Left colon (tissue), 2 donors: Measurements from ENCODE around the gene PDZD8. TPM values are rescaled to one million over a fixed set of nuclear protein-coding genes. Genes with fewer than 3 reads are reported as not detected.

Experiments used
- ATAC-seq: fragments of 200-7000 bp; cut with Tn5 transposase; one replicate; pipeline ENCODE4 v1.9.1; 2020; ENCODE audit warnings: mild to moderate bottlenecking, moderate library complexity
- DNase-seq, 2 donors: peaks; one replicate each; pipeline ENCODE4 v3.0.0-alpha.2; 2020
- intact Hi-C, 2 donors: fragments of 100-400 bp; cut with DNase I in 1 of 2; cut with micrococcal nuclease in 1 of 2; formaldehyde crosslinking; loops; one replicate each; pipeline versions ENCODE4 v1.11.2 to v1.14.0; 2022; cut with DNase I, micrococcal nuclease
- total RNA-seq, 2 donors: library from RNA; stranded (reverse); fragmentation: NEBNext Ultra II Directional; extraction: Animal tissue kit (Norgen Biotek cat#: 25700); gene quantifications; one replicate each; pipeline ENCODE4 v1.2.1, GENCODE V29; 2021
- donor health status: DM: no; HTN: no; CAD: no.
- donor health status: DM: yes; HTN: yes; CAD: no.

Gene PDZD8
- total RNA-seq, 2 donors from 2014 or later, result 61.3 to 78.5 TPM

DNA sequence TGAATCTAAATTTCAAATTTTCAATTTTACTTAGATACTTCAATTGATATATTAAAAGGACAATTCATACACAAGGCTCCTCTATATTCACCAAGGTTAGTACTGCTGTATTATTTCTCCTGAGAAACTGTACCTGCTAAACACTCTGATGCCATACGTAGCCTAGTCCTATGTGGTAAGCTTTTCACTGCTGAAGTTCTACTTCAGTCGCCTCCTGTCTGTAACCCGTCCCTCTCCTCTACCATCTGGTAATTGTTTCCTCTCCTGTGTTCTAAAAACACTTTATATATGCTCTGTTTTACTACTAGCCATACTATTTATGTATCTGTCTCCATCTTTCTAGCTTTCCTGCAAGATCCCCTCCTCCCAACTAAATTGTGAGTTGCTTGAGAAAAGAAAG, 20.2 kb downstream of the PDZD8 start:
- intact Hi-C loops, result no loop called here
- peak; percentile 60 for ATAC-seq

DNA sequence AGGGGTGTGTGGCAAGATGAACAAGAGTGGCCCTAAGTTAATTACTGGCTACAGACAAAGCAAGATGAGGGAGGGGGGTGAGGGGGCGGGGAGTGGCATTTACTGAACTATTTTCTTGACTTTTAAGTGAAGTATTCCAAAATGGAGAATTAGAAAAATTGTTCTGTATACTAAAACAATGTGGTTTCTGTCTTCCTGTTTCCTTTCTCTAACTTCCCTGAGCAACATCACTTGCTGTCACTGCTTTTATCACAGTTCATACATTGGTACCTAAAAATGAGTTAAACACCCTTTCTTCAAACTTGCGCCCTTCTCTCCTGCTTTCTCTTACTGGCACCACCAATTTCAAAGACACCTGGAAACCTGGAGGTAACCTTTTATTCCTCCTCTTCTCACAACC, 21.6 kb downstream of the PDZD8 start:
- no peak for DNase-seq
- intact Hi-C loops, result no loop called here
- no peak for ATAC-seq

More for the DNA sequence above, 20.2 kb downstream of the PDZD8 start:
- no peak for DNase-seq

GRCh38 chr10:117352724-117353123, 22.5 kb downstream of the PDZD8 start:
- intact Hi-C loops, result no loop called here
- DNase-seq (no peak), ATAC-seq (no peak)

DNA sequence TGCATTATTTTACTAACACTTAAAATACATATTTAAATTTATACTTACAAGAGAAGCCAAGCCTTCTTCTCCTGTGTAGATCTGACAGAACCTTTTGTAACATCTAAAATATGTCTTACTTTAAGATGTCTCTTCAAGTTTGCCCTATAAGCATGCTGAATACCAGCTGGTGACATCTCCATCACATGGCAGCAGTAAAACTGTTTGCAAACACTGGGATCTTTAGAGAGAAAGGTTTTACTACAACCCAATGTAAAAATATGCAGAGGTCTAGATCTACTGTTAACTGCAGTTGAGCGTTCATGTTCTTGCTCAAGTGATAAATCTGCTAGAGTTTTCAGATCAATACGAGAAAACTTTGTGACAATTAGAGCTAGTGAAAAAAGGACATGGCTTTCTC, 23.2 kb downstream of the PDZD8 start:
- ATAC-seq (no peak), DNase-seq (no peak)
- intact Hi-C loops, result no loop called here

DNA sequence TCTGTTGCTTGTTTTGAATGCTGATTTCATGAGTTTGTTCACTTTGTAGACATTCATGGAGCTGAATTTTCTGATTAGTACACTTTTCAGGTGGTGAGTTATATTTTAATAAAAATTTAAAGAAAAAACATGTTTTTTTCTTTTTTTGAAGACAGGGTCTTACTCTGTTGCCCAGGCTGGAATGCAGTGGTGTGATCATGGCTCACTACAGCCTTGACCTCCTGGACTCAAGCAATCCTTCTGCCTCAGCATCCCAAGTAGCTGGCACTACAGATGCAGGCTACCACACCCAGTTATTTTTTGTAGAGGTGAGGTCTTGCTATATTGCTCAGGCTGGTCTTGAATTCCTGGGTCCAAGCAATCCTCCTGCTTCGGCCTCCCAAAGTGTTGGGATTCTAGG, 23.7 kb downstream of the PDZD8 start:
- intact Hi-C loops, result no loop called here
- ATAC-seq (no peak), DNase-seq (no peak)

DNA sequence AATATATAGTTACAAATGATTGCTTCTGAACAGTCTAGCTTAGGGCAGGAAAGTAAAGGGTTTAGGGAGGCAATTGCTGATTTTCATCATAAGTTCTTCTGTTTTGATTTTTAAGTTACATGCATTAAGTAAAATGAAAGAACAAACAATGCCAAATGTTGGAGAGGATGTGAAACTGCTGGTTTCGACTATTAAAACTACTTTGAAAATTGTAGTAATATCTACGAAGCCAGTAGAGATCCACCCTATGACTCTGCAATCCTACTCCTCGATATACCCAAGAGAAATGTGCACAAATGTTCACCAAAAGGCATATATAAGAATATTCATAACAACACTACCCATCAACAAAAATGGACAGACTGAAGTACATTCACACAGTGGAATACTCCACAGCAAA, 24.3 kb downstream of the PDZD8 start:
- DNase-seq (no peak), ATAC-seq (no peak)
- intact Hi-C loops, result no loop called here

DNA sequence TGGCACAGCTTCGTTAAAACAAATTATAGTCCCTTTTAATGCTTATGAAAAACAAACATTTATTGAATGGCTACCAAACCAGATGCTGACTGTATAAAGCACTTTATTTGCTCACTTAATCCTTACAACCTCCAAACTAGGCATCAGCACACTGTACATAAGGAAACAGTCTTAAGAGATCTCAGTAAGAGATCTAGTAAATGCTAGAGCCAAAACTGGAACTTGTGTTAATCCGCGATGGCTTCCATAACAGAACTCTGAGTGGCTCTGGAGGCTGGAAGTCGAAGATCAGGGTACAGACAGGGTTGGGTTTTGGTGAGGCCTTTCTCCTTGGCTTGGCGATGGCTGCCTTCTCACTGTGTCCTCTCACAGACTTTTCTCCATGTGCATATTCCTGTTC, 27.0 kb downstream of the PDZD8 start:
- no peak for DNase-seq
- ATAC-seq, result peak; percentile 63
- intact Hi-C loops, result no loop called here

DNA sequence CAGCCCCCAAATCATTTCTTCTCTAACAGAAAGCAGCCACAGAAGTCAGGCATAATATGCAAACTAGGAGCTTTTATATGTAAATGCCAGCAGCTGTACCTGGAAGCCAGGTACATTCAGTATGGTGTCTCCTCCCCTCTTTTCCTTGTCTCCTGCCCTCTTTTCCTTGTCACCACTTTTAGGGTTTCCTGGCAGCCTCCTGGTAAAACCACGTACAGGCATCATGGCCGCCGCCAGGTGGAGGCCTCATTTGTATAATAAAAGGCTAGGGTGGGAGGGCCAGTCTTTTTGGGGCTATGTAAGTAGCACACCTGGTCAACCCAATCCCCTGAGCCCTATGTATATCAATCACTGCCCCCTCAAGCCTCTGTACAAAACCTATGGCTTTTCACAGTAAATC, 28.7 kb downstream of the PDZD8 start:
- DNase-seq (no peak), ATAC-seq (peak; percentile 47)
- intact Hi-C loops, result no loop called here

- ATAC-seq, result peak; percentile 56
- DNase-seq, result no peak
- intact Hi-C loops, result no loop called here
Measured at GRCh38 chr10:117345143-117345542, 30.1 kb downstream of the PDZD8 start.

DNA sequence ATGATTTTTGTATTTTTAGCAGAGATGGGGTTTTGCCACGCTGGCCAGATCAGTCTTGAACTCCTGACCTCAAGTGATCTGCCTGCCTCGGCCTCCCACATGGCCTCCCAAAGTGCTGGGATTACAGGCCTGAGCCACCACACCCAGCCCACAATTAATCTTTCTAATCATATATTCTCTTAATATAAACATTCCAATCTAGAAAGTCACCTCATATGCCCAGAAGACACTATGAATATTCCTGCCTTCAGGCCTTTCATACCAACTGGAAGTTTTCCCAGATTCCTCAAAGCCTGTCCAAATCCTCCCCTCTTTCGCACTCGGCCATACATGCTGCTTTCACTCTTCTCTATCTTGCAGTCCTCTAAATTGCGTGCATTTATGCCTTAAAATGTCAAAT, 32.6 kb downstream of the PDZD8 start:
- intact Hi-C loops, result no loop called here
- ATAC-seq, result no peak
- DNase-seq, result no peak

DNA sequence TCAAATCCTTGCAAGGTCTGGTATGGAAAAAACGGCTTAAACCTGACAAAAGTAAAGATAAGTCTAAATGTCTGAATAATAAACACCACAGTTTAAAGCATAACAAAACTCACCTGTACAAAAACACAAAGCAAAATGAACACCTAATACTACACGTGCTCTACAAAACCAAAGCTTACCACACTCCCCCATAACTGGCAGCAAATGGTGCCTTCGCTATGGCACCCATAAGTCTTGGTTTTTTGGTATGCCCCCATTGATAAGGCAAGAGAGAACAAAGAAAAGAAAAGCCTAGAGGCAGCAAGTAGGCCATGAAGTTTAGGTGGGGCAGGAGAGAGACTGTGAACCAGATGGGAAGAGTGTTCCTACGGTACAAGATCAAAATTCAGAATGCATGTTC, 34.2 kb downstream of the PDZD8 start:
- intact Hi-C loops, result no loop called here
- no peak for DNase-seq
- no peak for ATAC-seq

DNA sequence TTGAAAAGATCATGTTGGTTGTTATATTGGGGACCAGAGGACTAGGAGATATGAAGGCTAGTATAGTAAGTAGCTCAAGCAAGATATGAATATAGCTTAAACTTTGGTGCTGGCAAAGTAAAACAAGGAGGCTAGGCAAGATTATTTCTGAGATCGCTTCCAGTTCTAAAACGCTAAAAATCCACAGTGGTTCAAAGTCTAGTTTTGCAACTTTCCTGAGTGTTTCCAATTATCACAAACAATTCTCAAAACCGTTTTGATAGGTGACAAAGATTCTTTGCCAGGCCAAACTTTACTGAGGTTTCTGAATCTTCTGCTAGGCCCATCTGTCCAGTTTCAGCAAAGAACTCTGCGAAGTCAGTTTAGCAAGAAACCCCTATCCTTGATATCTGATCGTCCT, 35.3 kb downstream of the PDZD8 start:
- intact Hi-C loops, result no loop called here
- ATAC-seq (no peak), DNase-seq (no peak)

GRCh38 chr10:117339578-117339977, 35.7 kb downstream of the PDZD8 start:
- intact Hi-C loops, result no loop called here
- peak; percentile 57 for ATAC-seq
- no peak for DNase-seq

GRCh38 chr10:117334926-117335325, 40.3 kb downstream of the PDZD8 start:
- DNase-seq, result no peak
- peak; percentile 17 for ATAC-seq
- intact Hi-C loops, result no loop called here

DNA sequence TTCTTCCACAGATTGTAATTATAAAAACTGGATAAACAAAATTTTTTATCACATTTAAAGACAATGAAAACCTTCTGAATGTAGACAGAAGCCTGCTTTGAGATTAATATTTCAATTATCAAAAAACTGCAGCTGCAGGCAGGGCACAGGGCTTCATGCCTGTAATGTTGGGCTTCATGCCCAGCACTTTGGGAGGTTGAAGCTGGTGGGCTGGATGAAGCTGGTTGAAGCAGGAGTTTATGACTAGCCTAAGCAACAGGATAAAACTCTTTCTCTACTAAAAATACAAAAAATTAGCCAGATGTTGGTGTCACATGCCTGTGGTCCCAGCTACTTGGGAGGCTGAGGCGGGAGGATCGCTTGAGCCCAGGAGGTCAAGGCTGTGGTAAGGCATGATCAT, 41.2 kb downstream of the PDZD8 start:
- no peak for DNase-seq
- intact Hi-C loops, result no loop called here
- no peak for ATAC-seq

- no peak for DNase-seq
- ATAC-seq, result no peak
- intact Hi-C loops, result no loop called here
Measured at GRCh38 chr10:117327262-117327661, 48.0 kb downstream of the PDZD8 start.

GRCh38 chr10:117324367-117324766, 50.9 kb downstream of the PDZD8 start:
- DNase-seq (no peak), ATAC-seq (no peak)
- intact Hi-C loops, result no loop called here

DNA sequence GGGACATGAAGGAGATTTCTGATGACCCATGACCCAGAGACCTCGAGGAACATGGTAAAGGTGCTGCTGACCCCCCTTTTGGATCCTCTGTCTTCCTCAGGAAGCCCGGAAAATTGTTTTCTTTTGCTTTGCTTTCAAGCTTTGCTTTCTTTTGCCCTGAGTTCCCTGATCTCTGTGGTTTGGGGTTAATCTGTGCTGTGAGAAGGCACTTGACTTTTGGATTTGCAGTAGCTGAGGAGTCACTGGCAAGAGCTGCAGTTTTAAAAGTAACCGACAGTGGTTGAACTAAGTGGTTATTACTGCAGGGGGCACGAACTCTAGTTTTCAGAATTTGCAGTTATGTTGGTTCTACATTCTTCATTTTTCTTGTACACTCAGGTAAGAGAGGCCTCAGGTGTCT, 53.0 kb downstream of the PDZD8 start:
- intact Hi-C loops, result no loop called here
- DNase-seq (no peak), ATAC-seq (no peak)

- DNase-seq, result no peak
- peak; percentile 62 for ATAC-seq
- intact Hi-C loops, result no loop called here
Measured at GRCh38 chr10:117320050-117320665, 55.1 kb downstream of the PDZD8 start.

GRCh38 chr10:117318909-117319308, 56.3 kb downstream of the PDZD8 start:
- no peak for ATAC-seq
- intact Hi-C loops, result loop anchor here in 1 of 2 donors (10.0 kb wide), 1 partner anchor 104 kb away; no protein-coding TSS in a partner anchor
- no peak for DNase-seq

DNA sequence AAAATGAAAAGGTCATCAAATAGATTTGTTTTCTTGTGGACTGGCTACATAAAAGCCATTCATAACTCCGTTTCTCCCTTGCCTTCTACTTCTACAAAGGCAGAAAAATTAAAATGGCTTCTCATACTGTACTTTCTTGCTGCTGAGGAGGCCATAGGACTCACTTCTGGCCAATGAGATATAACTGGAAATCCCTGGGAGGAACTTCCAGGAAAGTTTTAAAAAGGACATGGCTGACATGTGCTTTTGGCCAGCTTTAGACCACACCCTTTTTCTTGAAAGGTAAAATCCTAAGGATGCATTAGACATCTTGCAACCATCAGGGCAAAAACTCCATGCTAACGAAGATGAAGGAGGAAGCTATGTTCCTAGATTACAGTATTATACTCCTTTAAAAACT, 58.5 kb downstream of the PDZD8 start:
- ATAC-seq (no peak), DNase-seq (no peak)
- intact Hi-C loops, result loop anchor here in 1 of 2 donors (10.0 kb wide), 1 partner anchor 102 kb away; no protein-coding TSS in a partner anchor
